Parathyroid adenoma (tissue), 2 donors: ENCODE measurements around the gene COQ4.
"Not testable (repeated sequence)": the region's sequence is repeated elsewhere in the genome, so short reads cannot be mapped to it uniquely, and the experiment has no call there.

Source experiments
- H2AFZ ChIP-seq: fragments of 300-600 bp; sonication (generic); one replicate; pipeline ENCODE4 v1.7.0; 2017; ENCODE audit warnings: antibody characterized with exemption, mild to moderate bottlenecking
- H3K27ac ChIP-seq: fragments of 300-600 bp; sonication (generic); one replicate; pipeline ENCODE4 v1.7.0; 2017
- H3K27me3 ChIP-seq: fragments of 300-600 bp; sonication (generic); one replicate; pipeline ENCODE4 v1.7.0; 2017; ENCODE audit warnings: low read length; ENCODE audit not compliant: control insufficient read depth, insufficient read depth
- H3K36me3 ChIP-seq: fragments of 300-600 bp; sonication (generic); one replicate; pipeline ENCODE4 v1.7.0; 2017; ENCODE audit warnings: low read length; ENCODE audit not compliant: control insufficient read depth, insufficient read depth
- H3K4me1 ChIP-seq: fragments of 300-600 bp; sonication (generic); one replicate; pipeline ENCODE4 v1.7.0; 2017; ENCODE audit warnings: control low read depth
- H3K4me2 ChIP-seq: fragments of 300-600 bp; sonication (generic); one replicate; pipeline ENCODE4 v1.7.0; 2017; ENCODE audit warnings: low read length
- H3K4me3 ChIP-seq: fragments of 300-600 bp; sonication (generic); one replicate; pipeline ENCODE4 v1.7.0; 2017; ENCODE audit warnings: low read depth, low read length
- H3K79me2 ChIP-seq: fragments of 300-600 bp; sonication (generic); one replicate; pipeline ENCODE4 v1.7.0; 2017; ENCODE audit warnings: control low read depth
- H3K9ac ChIP-seq: fragments of 300-600 bp; sonication (generic); one replicate; pipeline ENCODE4 v1.7.0; 2017; ENCODE audit warnings: mild to moderate bottlenecking
- H3K9me3 ChIP-seq: fragments of 300-600 bp; sonication (generic); one replicate; pipeline ENCODE4 v1.7.0; 2017; ENCODE audit warnings: low read length; ENCODE audit not compliant: control insufficient read depth
- CTCF ChIP-seq: fragments of 300-600 bp; sonication (generic); IDR thresholded peaks from one replicate; pipeline ENCODE4 v1.7.0; 2017; ENCODE audit warnings: antibody characterized with exemption, mild to moderate bottlenecking
- donor health status: primary hyperparathyroidism.

COQ4 gene

GRCh38 chr9:128276574-128277270 is 45.9 kb upstream of the COQ4 start:
- Histone ChIP-seq H3K9ac (no peak overlapping the region), H3K4me1 (peaks cover 14% of the 10 kb centered on the region), H2AFZ (peak overlapping the region; percentile 73), H3K4me2 (peak overlapping the region; percentile 96), H3K27me3 (no peaks in the 10 kb centered on the region), H3K79me2 (peaks cover 8% of the 10 kb centered on the region), H3K27ac (peak overlapping the region; percentile 93), H3K4me3 (peak overlapping the region; percentile 92), H3K36me3 (no peaks in the 10 kb centered on the region), H3K9me3 (no peaks in the 10 kb centered on the region)
- TF ChIP-seq CTCF: no peak

GRCh38 chr9:128279088-128280073 is 43.3 kb upstream of the COQ4 start:
- H3K4me2 ChIP-seq: peak overlapping the region; percentile 76
- H3K27me3 ChIP-seq, H3K79me2 ChIP-seq, H3K9ac ChIP-seq, H3K9me3 ChIP-seq, H3K36me3 ChIP-seq, H2AFZ ChIP-seq: not testable (repeated sequence)
- peaks cover 14% of the 10 kb centered on the region for H3K4me1 ChIP-seq
- H3K4me3 ChIP-seq: peak overlapping the region; percentile 50
- H3K27ac ChIP-seq: peak overlapping the region; percentile 93

- TF ChIP-seq CTCF: no peak
- Histone ChIP-seq H3K4me3 (peak overlapping the region; percentile 50), H3K27ac (peak overlapping the region; percentile 93)
These were observed 42.5 kb upstream of the COQ4 start for GRCh38 chr9:128280084-128280622.

GRCh38 chr9:128282500-128282899 is 40.1 kb upstream of the COQ4 start:
- Histone ChIP-seq H3K79me2 (peaks cover 2% of the 10 kb centered on the region), H3K4me2 (no peak overlapping the region), H2AFZ (no peak overlapping the region), H3K36me3 (no peaks in the 10 kb centered on the region), H3K9me3 (no peaks in the 10 kb centered on the region), H3K4me3 (no peak overlapping the region), H3K9ac (no peak overlapping the region), H3K27me3 (no peaks in the 10 kb centered on the region), H3K4me1 (peaks cover 8% of the 10 kb centered on the region), H3K27ac (no peak overlapping the region)
- TF ChIP-seq CTCF: no peak

More at GRCh38 chr9:128280084-128280622, 42.5 kb upstream of the COQ4 start:
- H3K36me3 ChIP-seq: no peaks in the 10 kb centered on the region
- H3K27me3 ChIP-seq: no peaks in the 10 kb centered on the region
- H3K9ac ChIP-seq: no peak overlapping the region
- no peaks in the 10 kb centered on the region for H3K9me3 ChIP-seq
- H2AFZ ChIP-seq: no peak overlapping the region
- peak overlapping the region; percentile 52 for H3K4me2 ChIP-seq
- H3K4me1 ChIP-seq: peaks cover 14% of the 10 kb centered on the region
- peaks cover 5% of the 10 kb centered on the region for H3K79me2 ChIP-seq
